Measurements from ENCODE around the gene CLEC2L. TPM values are rescaled to one million over a fixed set of nuclear protein-coding genes. Genes with fewer than 3 reads are reported as not detected.

Gene CLEC2L
- total and polyA plus RNA-seq, 2 of the 4 experiments (the other 2 are of a cell fraction): not detected

GRCh38 chr7:139560678-139561077 is 37.2 kb downstream of the CLEC2L start:
- ATAC-seq (ENCODE audit: low read depth) (no peak), DNase-seq (no peak)
- no peak overlapping the region for H4K8ac ChIP-seq (ENCODE audit: low read depth in 2 of 2, low read length in 2 of 2)
- no peak overlapping the region for H3K4ac ChIP-seq (ENCODE audit: low read depth, low read length)
- no peak overlapping the region for H2BK120ac ChIP-seq (ENCODE audit: low read depth, low read length)
- no peak overlapping the region for H3K27ac ChIP-seq (ENCODE audit: insufficient read depth, low read length)
- H3K4me2 ChIP-seq (ENCODE audit: low read depth, low read length): no peak overlapping the region
- in situ Hi-C loops (cut with MboI; ENCODE audit: low sequenced_read_pairs) (no loop called here), intact Hi-C loops (cut with micrococcal nuclease) (no loop called here), dilution Hi-C loops (cut with HindIII; ENCODE audit: low sequenced_read_pairs, unreplicated experiment) (no loop called here)
- no peak overlapping the region for H2AK5ac ChIP-seq (ENCODE audit: low read depth, low read length)
- H2AFZ ChIP-seq (replicated peaks; ENCODE audit: low read length, poor library complexity): no peak overlapping the region
- no peak overlapping the region for H3K56ac ChIP-seq (ENCODE audit: extremely low read depth, insufficient read depth, low read length)
- no peak for TF ChIP-seq MAFK (IDR thresholded peaks at IDR 0.05; ENCODE audit: low read depth, low read length)
- TF ChIP-seq RAD21 (IDR thresholded peaks at IDR 0.05; ENCODE audit: low read length): no peak
- TF ChIP-seq POLR2A (IDR thresholded peaks at IDR 0.05; ENCODE audit: low read depth, low read length): no peak
- TF ChIP-seq CTCF (conservative IDR thresholded peaks at IDR 0.05; ENCODE audit: low read depth, low read length): no peak
- CTCF ChIA-PET: no interaction called here
- H4K91ac ChIP-seq (ENCODE audit: insufficient read depth, low read depth, low read length): no peak overlapping the region
- no peak overlapping the region for H3K18ac ChIP-seq (ENCODE audit: low read depth, low read length)
- H2AK9ac ChIP-seq (replicated peaks; ENCODE audit: low read depth, low read length, poor library complexity): no peak overlapping the region
- no peak overlapping the region for H4K5ac ChIP-seq (ENCODE audit: low read depth, low read length)
- H3K14ac ChIP-seq (replicated peaks; ENCODE audit: low read depth, low read length): no peak overlapping the region
- no peaks in the 10 kb centered on the region for H3K9me3 ChIP-seq (ENCODE audit: control insufficient read depth, insufficient read depth, low read length)
- no peak overlapping the region for H2BK20ac ChIP-seq (ENCODE audit: low read depth, low read length)
- peaks cover 8% of the 10 kb centered on the region; the same call in 1 of the 2 replicates for H3K27me3 ChIP-seq (ENCODE audit: control insufficient read depth, insufficient read depth, low read length)
- H3K79me1 ChIP-seq (ENCODE audit: low read depth in 1 of 2, low read length in 2 of 2): no peaks in the 10 kb centered on the region; a peak in 1 of 4 replicates
- no peak overlapping the region for H2BK5ac ChIP-seq (ENCODE audit: low read depth, low read length, poor library complexity, severe bottlenecking)
- no peak overlapping the region for H2BK15ac ChIP-seq (ENCODE audit: low read depth, low read length)
- H3K23ac ChIP-seq (ENCODE audit: low read depth, low read length): no peak overlapping the region
- H3K9me1 ChIP-seq (ENCODE audit: insufficient read depth, low read length): peaks cover 8% of the 10 kb centered on the region; the same call in 1 of the 2 replicates
- no peak overlapping the region for H3K4me3 ChIP-seq (ENCODE audit: insufficient read depth, low read depth, low read length)
- peaks cover 5% of the 10 kb centered on the region; the same call in 1 of the 2 replicates for H4K20me1 ChIP-seq (ENCODE audit: insufficient read depth, low read length)
- no peak overlapping the region for H3K9ac ChIP-seq (ENCODE audit: low read depth, low read length)
- no TSS peak for BruUV-seq (replicated peaks)
- 91% methylated on average over 6 of the region's 11 CpGs; no CpG with 5 or more reads in 1 of the 2 experiments for WGBS, 2 experiments (ENCODE audit: extremely low coverage in 2 of 2, insufficient read length in 1 of 2)
- peaks cover 18% of the 10 kb centered on the region; the same call in 1 of the 2 replicates for H3K36me3 ChIP-seq (ENCODE audit: control insufficient read depth, insufficient read depth, low read length)
- no peaks in the 10 kb centered on the region for H3K4me1 ChIP-seq (ENCODE audit: control insufficient read depth, insufficient read depth, low read length)
- POLR2A ChIA-PET (ENCODE audit: unreplicated experiment): interaction anchor here (0.5 kb wide), 1 partner anchor 217 kb away, joined by 6 read pairs; the partner anchor contains the start of gene HIPK2

All from IMR-90 (cell line).